ENCODE measurements around the gene TMEM229B. TPM values are rescaled to one million over a fixed set of nuclear protein-coding genes. Genes with fewer than 3 reads are reported as not detected.
"Not testable (repeated sequence)": the region's sequence is repeated elsewhere in the genome, so short reads cannot be mapped to it uniquely, and the experiment has no call there.

The TMEM229B gene
- total RNA-seq, 2 donors from 2014 or later, result 1.3 to 2.9 TPM

DNA sequence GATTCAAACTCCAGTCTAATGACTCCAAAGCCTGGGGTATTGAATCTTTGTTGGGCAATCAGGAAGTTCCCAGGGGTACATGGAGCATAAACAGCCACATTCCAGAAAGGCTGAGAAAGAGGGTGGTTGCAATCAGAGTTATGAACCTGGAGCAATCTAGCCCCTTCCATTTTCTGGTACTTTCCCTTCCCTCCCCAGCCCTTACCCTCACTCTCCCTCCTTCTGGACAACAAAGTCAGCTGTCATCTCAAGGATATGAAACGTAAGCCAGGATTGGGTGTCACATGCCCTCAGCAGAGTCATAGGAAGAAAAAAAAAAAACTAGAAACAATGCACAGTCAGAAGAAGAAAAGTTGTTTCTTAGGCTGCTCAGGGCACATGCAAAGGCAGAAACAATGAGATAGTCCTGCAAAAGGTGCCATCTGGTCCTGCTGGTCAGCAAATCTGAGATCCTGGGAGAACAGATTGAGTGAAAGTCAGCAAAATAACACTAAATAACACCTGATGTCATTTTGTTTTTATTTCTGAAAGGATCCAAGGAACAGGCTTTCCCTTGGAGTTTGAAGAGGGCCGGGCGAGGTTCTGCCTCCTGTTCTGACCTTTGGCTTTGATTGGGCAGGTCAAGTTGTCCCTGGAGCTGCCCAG is 27.1 kb downstream of the TMEM229B start:
- Histone ChIP-seq H3K9me3 (no peaks in the 10 kb centered on the region), H3K36me3 (no peaks in the 10 kb centered on the region), H3K4me1 (peaks cover 0 to 3% of the 10 kb centered on the region in 2 donors), H3K27ac (no peak overlapping the region), H3K27me3 (no peaks in the 10 kb centered on the region), H3K4me3 (no peak overlapping the region)
- no peak for DNase-seq (ENCODE audit: low spot score)
- TF ChIP-seq, protein P1, sequence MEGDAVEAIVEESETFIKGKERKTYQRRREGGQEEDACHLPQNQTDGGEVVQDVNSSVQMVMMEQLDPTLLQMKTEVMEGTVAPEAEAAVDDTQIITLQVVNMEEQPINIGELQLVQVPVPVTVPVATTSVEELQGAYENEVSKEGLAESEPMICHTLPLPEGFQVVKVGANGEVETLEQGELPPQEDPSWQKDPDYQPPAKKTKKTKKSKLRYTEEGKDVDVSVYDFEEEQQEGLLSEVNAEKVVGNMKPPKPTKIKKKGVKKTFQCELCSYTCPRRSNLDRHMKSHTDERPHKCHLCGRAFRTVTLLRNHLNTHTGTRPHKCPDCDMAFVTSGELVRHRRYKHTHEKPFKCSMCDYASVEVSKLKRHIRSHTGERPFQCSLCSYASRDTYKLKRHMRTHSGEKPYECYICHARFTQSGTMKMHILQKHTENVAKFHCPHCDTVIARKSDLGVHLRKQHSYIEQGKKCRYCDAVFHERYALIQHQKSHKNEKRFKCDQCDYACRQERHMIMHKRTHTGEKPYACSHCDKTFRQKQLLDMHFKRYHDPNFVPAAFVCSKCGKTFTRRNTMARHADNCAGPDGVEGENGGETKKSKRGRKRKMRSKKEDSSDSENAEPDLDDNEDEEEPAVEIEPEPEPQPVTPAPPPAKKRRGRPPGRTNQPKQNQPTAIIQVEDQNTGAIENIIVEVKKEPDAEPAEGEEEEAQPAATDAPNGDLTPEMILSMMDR (IDR thresholded peaks at IDR 0.05), result no peak

DNA sequence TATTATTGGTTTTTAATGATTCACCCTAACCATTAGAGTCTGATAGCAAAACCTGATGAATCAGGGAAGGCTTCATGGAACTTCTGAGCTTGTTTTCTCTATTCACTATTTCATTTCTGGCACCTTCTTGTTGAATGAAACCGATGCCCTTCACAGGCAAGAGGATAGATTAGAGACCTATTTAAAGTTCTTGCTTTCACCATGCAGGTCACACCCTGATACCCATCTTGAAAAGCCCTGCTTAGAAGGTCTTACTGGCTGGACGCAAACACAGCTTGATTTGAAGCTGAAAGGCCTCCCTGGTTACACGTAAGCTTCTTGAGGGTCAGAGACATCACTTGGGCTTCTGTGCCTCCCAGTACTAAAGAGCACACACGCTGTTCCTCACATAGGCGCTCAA is 29.2 kb downstream of the TMEM229B start:
- no peaks in the 10 kb centered on the region for H3K36me3 ChIP-seq

DNA sequence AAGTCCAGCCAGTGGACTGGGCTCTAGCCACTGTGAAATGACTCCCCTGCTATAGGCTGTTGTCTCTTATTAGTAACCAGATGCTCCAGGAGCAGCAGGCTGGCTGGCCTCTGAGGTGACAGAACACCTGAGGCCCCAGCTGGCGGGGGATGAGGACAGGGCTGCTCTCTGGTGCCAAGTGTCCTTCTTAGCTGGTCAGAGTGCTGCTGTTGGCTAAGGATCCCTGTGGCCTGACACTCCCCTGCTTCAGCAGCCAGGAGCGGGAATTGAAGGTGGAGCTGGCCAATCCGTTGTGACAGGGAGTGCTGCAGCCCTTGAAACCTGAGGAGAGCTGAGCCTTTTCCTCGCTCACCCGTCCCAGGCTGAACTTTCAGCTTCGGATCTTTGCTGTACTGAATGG is 30.7 kb downstream of the TMEM229B start:
- TF ChIP-seq, protein P1 (IDR thresholded peaks at IDR 0.05), result no peak
- Histone ChIP-seq H3K4me1 (peaks cover 0 to 10% of the 10 kb centered on the region in 2 donors), H3K4me3 (no peak overlapping the region), H3K27ac (peak overlapping the region; percentile 36 to 66), H3K27me3 (no peaks in the 10 kb centered on the region), H3K36me3 (no peaks in the 10 kb centered on the region), H3K9me3 (no peaks in the 10 kb centered on the region)
- no peak for DNase-seq (ENCODE audit: low spot score)

More for the DNA sequence above, 29.2 kb downstream of the TMEM229B start:
- no peak for DNase-seq (ENCODE audit: low spot score)
- TF ChIP-seq, protein P1 (IDR thresholded peaks at IDR 0.05), result no peak
- Histone ChIP-seq H3K4me1 (peaks cover 0 to 3% of the 10 kb centered on the region in 2 donors), H3K9me3 (no peaks in the 10 kb centered on the region), H3K27ac (peak overlapping the region; percentile 37 to 66), H3K4me3 (no peak overlapping the region), H3K27me3 (no peaks in the 10 kb centered on the region)

DNA sequence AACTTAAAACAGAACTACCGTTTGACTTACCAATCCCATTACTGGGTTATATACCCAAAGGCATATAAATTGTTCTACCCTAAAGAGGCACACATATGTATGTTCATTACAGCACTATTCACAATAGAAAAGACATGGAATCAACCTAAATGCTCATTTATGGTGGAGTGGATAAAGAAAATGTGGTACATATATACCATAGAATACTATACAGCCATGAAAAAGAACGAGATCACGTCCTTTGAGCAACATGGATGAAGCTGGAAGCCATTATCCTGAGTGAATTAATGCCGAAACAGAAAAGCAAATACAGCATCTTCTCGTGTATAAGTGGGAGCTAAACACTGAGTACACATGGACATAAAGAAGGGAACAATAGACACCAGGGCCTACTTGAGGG is 31.8 kb downstream of the TMEM229B start:
- no peaks in the 10 kb centered on the region for H3K27me3 ChIP-seq
- H3K9me3 ChIP-seq, result no peaks in the 10 kb centered on the region
- TF ChIP-seq, protein P1 (IDR thresholded peaks at IDR 0.05), result no peak
- DNase-seq (ENCODE audit: low spot score), result no peak
- no peaks in the 10 kb centered on the region for H3K36me3 ChIP-seq
- H3K4me1 ChIP-seq, result peaks cover 0 to 10% of the 10 kb centered on the region in 2 donors
- H3K4me3 ChIP-seq, result no peak overlapping the region
- no peak overlapping the region for H3K27ac ChIP-seq

DNA sequence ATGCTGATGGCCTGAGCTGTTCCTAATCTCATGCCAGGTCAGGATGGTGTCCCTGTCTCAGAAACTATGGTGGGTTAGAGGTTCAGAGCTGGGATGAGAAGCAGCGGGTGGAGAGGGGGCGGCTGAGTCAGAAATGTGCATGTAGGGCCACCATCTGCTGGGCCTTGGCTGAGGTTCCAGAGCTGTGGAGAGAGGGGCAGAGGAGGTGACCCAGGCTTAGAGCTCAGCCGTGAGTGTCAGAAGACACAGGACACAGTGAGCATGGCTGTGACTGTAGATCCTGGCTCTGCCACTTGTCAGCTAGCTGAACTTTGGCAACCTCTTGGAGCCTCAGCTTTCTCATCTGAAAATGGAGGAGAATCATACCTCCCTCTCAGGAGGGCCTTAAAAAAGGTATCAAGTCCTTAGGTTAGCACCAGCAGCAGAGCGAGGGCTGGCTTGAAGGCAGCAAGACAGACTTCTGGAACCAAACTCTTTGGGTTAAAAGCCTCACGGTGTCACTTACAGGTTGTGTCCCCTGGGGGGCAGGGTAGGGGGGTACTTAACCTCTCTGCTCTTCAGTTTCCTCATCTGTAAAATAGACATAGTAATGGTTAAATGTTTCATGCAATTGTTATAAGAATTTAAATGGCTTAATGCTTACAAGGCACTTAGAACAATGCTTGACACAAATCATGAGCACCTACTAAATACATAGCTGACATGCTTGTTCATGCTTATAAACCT is 34.8 kb downstream of the TMEM229B start:
- Histone ChIP-seq H3K9me3 (no peaks in the 10 kb centered on the region), H3K4me3 (no peak overlapping the region)

DNA sequence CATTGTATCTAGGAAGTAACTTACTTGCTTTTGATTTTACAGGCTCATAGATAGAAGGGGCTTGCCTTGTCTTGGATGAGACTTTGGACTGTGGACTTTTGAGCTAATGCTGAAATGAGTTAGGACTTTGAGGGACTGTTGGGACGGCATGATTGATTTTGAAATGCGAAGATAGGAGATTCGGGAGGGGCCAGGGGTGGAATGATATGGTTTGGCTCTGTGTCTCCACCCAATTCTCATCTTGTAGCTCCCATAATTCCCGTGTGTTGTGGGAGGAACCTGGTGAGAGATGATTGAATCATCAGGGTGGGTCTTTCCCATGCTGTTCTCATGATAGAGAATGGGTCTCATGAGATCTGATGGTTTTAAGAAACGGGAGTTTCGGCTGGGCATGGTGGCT is 36.9 kb downstream of the TMEM229B start:
- not testable (repeated sequence) for H3K36me3 ChIP-seq; H3K27ac ChIP-seq; H3K27me3 ChIP-seq; DNase-seq (ENCODE audit: low spot score); H3K4me3 ChIP-seq; H3K9me3 ChIP-seq
- H3K4me1 ChIP-seq, result peaks cover 0 to 11% of the 10 kb centered on the region in 2 donors

More for the DNA sequence above, 34.8 kb downstream of the TMEM229B start:
- no peak for DNase-seq (ENCODE audit: low spot score)
- no peaks in the 10 kb centered on the region for H3K27me3 ChIP-seq
- peaks cover 0 to 7% of the 10 kb centered on the region in 2 donors for H3K4me1 ChIP-seq
- peak overlapping the region in 1 of 2 donors; percentile 31 for H3K27ac ChIP-seq
- H3K36me3 ChIP-seq, result no peaks in the 10 kb centered on the region
- TF ChIP-seq, protein P1 (IDR thresholded peaks at IDR 0.05), result no peak
